HG02973 (cell line): ENCODE measurements around the gene TSR3.

Experiments
- ATAC-seq: cut with Tn5 transposase; IDR thresholded peaks from one replicate; pipeline ENCODE4 v1.9.1; 2021; ENCODE audit warnings: moderate library complexity; ENCODE audit not compliant: unreplicated experiment

TSR3 gene

DNA sequence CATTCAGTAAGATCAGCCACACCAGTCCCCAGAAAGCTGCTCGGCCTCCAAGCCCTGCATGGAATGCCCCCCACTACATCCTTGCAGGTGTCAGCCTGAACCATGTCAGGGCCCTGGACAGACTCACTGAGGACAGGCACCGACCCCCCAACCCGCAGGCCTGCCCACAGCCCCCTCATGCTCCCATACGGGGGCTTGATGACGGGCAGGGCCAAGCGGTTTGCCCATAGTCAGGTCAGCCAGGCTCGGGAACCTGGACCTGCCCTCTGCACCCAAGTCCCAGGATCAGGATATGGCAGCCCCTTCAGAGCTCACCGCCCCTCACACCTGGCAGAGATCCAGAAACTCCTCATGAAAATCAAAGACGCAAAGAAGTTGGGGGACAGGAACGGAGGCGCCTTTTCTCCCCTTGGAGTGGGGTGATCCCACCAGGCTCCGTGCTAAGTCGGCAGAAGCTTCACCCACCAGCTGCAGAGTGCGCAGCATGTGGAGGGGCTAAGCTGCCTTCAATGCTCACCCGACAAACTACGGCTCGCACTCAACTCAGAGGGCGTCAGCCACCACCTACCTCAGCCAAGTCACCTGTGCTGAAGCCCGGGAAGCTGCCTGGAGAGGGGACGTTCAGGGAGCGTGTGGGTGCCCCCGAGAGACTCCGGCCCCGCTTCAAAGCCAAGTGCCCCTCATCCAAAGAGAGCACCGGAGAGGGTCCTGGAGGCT is 26.6 kb upstream of the TSR3 start:
- no peak for ATAC-seq

DNA sequence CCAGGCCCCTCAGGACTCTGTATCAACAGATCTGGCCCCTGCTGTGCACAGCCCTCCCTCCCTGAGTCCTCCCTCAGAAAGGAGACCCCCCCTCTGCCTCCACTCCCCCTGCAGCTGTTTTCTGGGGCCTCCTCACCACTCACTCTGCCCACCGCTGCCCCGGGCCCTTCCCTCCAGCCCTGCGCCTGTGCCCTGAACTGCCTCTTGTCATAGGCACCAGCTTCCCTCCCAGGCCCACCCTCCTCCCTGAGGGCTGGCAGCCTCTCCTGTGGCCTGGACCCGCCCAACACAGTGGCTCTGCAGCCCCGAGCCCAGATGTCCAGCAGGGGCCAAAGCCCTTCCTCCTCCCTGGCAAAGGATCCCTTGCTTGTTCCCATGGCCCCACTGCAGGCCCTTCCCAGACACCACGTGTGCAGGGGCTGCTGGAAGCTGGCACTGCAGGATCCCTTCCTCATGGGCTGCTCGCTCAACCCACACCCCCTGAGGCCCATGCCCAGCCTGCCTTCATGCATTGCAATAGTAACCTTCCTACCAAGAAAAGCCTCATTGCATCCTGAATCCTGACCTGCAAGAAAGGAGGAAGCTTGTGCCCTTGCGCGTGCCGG is 25.8 kb upstream of the TSR3 start:
- ATAC-seq: no peak

DNA sequence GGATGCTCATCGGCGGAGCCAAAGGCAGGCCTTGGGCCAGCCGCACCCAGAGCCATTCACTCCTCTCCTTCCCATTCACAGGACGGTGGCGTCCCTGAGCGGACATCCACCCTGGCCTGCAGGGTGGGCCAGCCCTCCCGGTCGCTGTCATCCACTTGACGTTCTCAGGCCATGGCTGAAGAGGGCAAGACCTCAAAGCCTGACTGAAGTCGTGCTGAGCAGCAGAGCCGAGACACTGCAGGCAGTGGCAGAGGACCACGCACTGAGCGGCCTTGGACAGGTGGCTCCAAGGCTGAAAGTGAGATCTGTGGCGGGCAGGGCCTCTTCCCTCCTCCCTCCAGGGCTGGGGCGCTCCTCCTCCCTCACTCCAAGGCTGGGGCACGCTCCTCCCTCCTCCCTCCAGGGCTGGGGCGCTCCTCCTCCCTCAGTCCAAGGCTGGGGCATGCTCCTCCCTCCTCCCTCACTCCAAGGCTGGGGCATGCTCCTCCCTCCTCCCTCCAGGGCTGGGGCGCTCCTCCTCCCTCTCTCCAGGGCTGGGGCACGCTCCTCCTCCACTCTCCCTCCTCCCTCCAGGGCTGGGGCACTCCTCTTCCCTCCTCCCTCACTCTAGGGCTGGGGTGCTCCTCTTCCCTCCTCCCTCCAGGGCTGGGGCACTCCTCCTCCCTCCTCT is 24.2 kb upstream of the TSR3 start:
- ATAC-seq: no peak

DNA sequence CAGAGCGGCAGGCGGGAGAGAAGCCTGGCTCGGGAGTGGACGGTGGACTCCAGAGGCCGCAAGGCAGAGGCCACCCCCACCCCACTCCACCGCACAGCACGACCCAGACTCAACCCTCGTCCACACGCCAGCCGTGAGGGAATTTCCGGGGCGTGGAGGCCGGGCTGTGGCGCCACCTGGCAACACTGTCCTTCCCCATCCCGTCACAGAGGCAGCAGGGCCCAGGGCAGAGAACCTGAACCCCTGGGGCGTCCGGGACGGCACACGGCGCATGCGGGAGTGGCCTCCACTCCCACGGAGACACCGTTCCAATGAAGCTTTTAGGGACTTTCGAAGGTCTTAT is 23.6 kb upstream of the TSR3 start:
- ATAC-seq: no peak

DNA sequence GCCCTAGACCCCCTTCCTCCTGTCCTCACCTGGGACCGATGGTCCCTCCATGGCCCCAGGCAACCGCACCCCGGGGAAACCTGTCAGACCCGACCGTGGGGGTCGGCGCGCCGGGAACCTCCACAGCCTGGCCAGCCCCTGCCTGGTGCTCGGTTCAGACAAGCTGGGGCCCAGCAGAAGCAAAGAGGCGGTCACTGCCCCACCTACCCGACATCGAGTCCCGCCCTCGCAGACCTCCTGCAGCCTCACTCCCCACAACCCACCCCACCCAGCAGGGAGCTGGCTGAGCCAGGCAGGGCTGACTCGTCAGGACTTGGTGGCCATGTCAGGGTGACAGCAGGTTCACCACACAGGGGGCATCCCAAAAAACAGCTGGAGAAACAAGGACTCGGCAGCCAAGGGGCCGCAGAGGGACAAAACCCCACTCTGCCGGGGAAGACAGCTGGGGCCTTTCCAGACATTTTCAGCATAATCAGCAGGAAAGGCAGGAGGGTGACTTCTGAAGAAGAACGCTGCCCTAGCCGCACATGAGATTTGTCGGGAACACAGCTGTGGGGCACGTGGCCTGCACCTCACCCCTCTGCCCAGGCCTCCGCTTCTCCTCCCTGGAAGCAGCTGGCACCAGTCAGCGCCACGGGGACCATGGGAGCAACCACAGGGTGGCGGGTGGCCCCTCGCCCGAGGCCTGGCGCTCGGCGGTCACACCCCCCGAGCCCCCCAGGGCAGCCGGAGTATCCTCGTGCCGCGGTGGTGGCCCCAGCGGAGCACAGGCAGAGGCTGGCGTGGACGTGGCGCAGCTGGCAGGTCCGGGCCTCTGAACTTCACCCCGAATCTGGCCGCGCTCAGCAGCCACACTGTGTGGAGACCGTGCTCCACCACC is 23.0 kb upstream of the TSR3 start:
- no peak for ATAC-seq

DNA sequence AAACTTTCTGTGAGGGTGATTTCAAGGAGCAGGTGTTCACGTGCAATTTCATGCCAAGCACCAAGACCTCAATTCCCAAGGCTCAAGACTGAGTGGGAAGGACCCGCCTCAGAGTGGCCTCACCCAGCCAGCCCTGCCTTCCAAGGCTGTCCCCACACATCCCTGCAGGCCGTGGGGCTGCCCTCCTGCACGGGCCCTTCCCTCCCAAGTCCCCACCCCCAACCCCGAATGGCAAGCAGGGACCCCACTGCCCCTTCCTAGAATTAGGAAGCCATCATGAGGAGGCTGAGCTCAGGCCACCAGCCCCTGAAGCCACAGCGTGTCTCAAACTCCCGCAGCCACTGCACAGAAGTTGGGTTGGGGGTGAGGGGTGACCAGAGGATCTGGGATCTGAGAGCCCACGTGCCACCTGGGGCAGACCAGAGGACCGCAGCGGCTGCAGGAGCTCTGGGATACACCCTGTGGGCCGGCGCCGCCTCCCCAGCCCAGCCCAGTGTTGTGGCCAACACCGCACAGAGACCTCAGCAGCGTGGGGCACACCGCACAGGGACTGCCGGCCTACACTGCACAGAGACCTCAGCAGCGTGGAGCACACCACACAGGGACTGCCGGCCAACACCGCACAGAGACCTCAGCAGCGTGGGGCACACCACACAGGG is 20.7 kb upstream of the TSR3 start:
- no peak for ATAC-seq

DNA sequence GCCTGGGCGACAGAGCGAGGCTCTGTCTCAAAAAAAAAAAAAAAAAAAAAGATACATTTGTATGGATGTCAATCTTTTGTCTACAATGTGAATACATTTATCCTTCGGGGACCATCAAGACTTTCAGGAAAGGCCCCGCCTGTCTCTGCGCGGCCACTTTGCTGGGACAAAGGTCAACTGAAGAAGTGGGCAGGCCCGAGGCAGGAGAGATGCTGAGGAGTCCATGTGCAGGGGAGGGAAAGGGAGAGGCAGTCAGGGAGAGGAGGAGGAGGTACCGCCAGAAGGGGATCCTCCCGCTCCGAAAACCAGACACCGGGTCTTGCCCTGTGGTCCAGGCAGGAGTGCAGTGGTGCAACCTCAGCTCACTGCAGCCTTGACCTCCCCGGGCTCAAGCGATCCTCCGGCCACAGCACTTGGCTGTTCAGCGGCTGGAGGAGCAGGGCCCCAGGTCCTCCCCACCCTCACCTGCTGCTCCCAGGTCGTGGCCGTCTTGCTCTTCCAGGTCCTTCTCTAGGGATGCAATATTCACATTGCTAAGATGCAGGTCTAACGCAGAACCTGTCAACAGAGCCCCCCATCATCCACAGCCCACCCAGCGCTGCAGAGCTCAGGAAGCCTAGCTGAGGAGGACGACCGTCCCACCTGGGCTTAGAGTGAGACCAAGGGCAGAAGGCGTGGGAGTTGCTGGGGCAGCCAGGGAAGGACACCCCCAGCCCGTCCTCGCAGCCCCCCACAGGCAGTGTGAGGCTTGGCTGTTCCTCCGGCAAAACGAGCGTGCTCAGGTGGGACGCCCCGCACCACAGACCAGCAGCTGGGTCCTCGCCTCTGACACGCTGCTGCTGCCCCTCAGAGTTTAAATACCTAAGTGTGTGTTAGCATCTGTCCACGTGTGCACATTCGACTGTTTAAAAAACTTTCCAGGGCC is 19.6 kb upstream of the TSR3 start:
- no peak for ATAC-seq

DNA sequence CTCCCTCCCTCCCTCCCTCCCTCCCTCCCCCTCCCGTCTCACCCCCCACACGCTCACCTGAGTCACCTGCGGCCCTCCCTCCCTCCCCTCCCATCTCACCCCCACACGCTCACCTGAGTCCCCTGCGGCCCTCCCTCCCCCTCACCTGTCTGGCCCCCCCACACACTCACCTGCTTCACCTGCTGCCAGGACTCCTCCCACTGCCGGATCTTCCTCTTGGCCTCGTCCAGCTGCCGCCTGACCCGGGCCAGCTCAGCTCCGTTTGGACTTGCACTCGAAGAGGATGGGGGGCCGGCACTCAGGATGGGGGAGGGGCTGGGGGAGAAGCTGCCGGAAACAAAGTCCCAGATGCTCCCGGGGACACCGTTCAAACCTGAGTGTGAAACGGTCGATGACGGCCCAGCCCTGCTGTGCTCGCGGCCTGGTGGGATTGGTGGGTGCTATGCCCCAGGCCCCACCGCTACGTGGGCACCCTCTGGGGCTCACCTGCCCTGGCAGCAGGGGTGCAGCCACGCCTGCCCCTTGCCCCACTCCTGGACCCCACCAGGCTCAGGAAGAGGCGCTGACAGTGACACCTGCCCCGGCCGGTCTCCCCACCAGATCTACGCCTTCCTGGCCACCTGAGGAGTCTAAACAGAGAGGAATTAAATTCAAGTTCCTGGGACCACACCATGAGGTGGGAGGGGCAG is 16.0 kb upstream of the TSR3 start:
- ATAC-seq: no peak

DNA sequence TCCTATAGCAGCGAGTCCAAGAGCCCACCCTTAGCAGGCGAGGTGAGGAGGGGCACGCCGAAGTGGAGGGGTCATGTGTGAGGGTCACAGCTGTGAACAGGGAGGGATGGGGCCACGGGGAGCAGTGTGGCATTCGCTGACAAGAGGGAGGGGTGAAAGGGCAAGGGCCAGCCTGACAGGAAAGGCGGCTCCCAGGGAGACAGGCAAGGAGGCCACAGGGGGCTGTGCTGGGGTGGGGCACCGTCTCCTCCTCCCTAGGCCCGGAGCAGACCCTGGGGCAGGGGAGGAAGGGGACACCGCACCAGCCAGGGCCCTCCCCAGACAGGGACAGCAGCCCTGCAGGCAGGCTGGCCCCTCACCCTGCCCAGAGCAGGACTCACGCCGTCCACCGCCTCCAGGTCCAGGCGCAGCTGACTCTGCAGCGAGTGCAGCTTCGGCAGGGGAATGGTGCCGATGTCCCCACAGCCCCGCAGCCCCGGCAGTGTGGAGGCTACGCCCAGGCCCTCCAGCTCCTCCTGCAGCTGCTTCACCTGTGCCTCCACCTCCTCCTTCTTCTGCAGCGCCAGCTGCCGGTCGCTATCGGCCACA is 15.1 kb upstream of the TSR3 start:
- no peak for ATAC-seq

DNA sequence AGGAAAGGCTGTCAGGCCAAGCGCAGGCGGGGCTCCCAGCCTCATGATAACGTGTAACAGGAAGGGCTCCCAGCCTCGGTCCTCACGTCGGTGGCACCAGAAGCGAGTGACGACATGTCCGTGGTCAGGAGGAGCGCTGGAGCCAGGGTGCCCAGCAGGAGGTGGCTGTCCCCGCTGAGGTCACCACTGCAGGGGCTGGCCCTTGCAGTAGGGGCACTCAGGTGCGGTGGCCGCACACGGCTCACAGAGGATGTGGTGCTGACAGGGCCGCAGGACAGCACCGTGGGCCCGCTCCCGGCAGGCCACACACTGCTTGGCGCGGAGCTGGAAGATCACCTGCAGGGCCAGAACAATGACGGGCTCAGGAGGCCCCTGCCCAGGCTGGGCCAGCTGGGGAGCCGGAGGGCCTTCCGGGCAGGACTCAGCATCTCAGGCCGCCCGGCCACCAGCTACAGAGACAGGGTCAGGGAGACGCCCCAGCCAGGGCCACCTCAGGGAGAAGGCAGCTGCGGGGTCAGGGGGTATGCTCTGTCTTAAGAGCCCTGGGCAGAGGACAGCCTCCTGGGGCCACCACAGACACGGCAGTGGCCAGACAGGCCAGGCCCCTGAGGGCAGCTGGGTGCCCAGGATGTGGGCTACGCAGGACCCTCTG is 14.5 kb upstream of the TSR3 start:
- no peak for ATAC-seq

DNA sequence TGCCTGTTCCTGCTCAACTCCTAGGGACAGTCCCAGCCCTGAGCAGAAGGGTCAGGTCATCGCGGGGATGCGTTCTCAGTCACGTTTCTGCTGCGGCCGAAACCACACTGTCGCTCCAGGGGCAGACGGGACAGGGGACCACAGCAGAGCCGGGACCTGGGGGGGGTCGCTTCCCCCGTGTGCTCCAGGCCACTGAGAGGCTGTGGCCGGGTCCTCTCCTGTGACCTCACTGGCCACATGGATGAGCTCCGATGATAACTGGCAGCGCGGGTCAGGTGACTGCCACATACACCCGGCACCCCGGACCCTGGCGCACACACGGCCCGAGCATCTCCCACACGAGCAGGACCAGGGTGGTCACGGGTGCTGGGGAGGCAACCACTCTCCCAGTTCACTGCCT is 12.8 kb upstream of the TSR3 start:
- ATAC-seq: no peak

DNA sequence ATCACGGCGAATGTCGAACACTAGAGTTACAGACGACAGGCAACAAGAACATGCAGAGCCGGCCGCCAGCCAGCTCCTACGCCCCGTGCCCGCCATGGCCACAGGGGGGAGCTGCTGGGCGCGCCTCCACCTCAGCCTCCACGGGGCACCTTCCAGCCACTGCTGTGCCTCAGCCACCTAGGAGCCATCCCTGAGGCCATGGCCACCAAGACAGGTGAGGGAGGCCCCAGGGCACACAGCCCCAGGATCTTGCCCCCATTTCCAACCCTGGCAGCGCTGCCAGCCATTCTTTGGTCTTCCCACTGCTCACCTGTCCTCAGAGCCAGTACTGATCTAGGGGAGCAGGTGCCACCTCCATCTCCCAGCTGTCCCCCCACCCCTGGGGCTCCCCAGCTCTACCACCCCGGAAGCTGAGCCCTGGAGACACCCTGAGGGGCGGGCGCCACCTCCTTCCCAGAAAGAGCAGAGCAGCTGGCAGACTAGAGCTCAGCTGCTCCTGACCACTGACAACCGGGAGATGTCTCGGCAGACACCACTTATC is 11.9 kb upstream of the TSR3 start:
- no peak for ATAC-seq

DNA sequence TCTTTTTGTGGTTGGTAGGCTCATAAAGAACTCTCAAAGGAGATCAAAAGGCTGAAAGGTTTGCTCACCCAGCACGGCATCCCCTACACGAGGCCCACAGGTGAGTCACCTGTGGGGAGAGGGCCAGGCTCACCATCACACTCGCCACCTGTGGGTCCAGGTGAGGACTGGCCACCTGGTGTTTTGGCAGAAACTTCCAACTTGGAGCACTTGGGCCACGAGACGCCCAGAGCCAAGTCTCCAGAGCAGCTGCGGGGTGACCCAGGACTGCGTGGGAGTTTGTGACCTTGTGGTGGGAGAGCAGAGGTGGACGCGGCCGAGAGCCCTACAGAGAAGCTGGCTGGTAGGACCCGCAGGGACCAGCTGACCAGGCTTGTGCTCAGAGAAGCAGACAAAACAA is 11.1 kb upstream of the TSR3 start:
- no peak for ATAC-seq

DNA sequence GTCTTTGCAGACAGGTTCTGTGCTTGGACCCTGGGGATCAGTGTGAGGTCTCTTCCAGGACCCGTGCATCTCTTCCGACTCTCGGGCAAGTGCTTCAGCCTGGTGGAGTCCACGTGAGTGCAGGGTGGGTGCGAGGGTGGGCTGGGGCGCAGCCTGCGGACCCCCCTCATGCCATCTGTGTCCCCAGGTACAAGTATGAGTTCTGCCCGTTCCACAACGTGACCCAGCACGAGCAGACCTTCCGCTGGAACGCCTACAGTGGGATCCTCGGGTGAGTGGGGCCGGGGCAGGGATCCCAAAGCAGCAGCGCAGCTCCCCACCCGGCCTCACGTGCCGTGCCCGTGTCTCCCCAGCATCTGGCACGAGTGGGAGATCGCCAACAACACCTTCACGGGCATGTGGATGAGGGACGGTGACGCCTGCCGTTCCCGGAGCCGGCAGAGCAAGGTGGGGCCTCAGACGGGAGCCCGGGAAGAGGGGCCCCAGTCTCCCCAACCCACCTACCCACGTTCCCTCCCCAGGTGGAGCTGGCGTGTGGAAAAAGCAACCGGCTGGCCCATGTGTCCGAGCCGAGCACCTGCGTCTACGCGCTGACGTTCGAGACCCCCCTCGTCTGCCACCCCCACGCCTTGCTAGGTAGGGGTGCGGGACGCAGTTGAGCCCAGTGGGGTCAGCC is 10.1 kb upstream of the TSR3 start:
- no peak for ATAC-seq

DNA sequence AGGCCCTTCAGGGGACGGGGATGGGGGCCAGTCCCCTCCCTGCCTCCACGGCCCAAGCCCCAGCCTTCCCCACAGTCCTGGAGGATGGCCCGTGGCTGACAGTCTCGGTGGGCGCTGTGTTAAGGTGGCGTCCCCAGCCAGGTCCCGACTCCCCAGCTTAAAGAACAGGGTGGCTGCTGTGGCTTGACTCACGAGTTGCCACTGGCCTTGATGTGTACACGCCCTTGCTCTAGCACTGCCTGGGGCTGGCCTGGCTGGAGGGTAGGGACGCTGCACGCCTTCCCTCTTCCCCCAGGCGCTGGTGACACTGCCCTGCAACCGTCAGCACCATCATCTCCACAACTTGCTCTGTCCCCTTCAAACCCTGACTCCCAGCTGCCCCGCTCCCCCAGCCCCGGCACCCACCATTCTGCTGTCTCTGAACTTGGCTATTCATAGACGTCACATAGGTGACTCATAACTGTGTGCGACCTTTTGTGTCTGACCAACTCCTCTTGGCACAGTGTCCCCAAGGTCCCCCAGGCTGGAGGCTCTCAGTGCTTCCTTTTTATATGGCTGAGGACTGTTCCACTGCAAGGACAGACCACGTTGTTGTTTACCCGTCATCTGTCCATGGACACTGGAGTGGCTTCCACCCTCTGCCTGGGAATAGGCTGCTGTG is 6.4 kb upstream of the TSR3 start:
- ATAC-seq: no peak

DNA sequence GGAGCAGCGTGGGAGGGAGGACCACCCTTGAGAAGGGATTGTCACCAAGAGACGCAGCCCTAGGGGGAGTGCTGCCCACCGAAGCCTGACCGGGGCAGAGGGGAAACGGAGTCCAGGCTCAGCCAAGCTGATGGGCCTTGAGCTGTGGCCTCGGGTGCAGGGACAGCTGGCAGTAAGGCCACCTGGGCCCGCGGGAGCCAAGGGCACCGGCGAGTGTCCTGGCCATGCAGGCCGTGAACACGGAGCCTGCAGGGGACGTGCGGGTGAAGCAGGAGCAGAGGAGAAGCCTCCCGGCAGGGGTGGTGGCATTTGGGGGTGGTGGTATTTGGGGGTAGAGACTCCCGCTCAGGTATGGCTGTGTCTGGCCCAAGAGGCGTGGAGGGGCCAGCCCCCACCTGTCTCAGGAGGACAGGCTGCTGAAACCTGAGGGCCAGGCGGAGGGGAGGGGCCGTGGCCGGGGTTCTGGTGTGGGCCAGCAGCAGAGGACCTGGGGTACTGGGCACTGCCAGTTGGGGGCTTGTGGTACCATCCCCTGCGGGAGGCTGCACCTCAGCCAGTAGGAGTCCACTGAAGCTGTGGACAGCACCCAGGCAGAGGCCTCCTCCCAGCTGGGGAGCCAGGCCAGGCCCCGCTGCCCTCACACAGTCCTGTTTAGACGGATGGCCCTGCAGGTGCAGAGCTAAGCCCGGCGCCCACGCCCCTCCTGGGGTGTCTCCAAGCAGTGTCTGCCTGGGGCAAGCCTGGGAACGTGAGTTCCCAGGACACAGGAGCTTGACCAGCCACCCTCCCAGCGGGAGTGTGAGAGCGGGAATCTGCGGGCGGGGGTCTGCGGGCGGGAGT is 4.6 kb upstream of the TSR3 start:
- ATAC-seq: no peak
